Measurements from ENCODE around the gene FHOD3. TPM values are rescaled to one million over a fixed set of nuclear protein-coding genes. Genes with fewer than 3 reads are reported as not detected.

Gene FHOD3
- total and polyA plus RNA-seq, 11 donors: 109 to 532 (median 262) TPM

GRCh38 chr18:36680042-36680441 is 382.5 kb downstream of the FHOD3 start:
- Histone ChIP-seq H3K36me3 (peaks cover 0 to 22% (median 0%) of the 10 kb centered on the region in 9 donors), H3K4me1 (no peaks in the 10 kb centered on the region), H3K4me3 (no peak overlapping the region), H3K27ac (no peak overlapping the region), H3K27me3 (no peaks in the 10 kb centered on the region), H3K9me3 (peaks cover 0 to 18% (median 3%) of the 10 kb centered on the region in 12 donors)
- DNase-seq (no peak), ATAC-seq (no peak)
- intact Hi-C loops (cut with DNase I): loop anchor here in 2 of 10 donors (10.0 kb wide), 2 partner anchors 55 to 125 kb away; no protein-coding TSS in a partner anchor
- TF ChIP-seq POLR2A (IDR thresholded peaks at IDR 0.05): no peak

- Histone ChIP-seq H3K27ac (no peak overlapping the region), H3K4me1 (peaks cover 0 to 9% (median 0%) of the 10 kb centered on the region in 12 donors), H3K4me3 (no peak overlapping the region), H3K27me3 (no peaks in the 10 kb centered on the region), H3K9me3 (peaks cover 0 to 6% (median 0%) of the 10 kb centered on the region in 12 donors), H3K36me3 (peaks cover 0 to 36% (median 0%) of the 10 kb centered on the region in 9 donors)
- TF ChIP-seq POLR2A (IDR thresholded peaks at IDR 0.05): no peak
- TF ChIP-seq CTCF (IDR thresholded peaks at IDR 0.05): no peak
- ATAC-seq: no peak
- 85 to 94% (median 89%) methylated on average over 2 of the region's 2 CpGs for WGBS, 4 donors
- intact Hi-C loops (cut with DNase I): loop anchor here in 9 of 10 donors (5.0 to 10.0 kb wide), 6 partner anchors 61 to 127 kb away; no protein-coding TSS in a partner anchor
- no peak for DNase-seq
Observed at GRCh38 chr18:36685580-36685979, 388.1 kb downstream of the FHOD3 start.

- Histone ChIP-seq H3K27ac (no peak overlapping the region), H3K4me3 (no peak overlapping the region), H3K27me3 (no peaks in the 10 kb centered on the region), H3K36me3 (peaks cover 0 to 41% (median 4%) of the 10 kb centered on the region in 9 donors), H3K4me1 (peaks cover 0 to 9% (median 0%) of the 10 kb centered on the region in 12 donors), H3K9me3 (peaks cover 0 to 6% (median 0%) of the 10 kb centered on the region in 12 donors)
- 54 to 66% (median 58%) methylated on average over 3 of the region's 3 CpGs for WGBS, 4 donors
- peak in 3 of 4 donors; percentile 39 to 61 (median 54) for ATAC-seq
- TF ChIP-seq CTCF (IDR thresholded peaks at IDR 0.05): peak; percentile 68 to 86 (median 79)
- no peak for TF ChIP-seq POLR2A (IDR thresholded peaks at IDR 0.05)
- intact Hi-C loops (cut with DNase I): loop anchor here (1.0 to 10.0 kb wide), 9 partner anchors 59 to 124 kb away; no protein-coding TSS in a partner anchor
- DNase-seq: peak in 3 of 5 donors; percentile 32 to 50 (median 35)
Observed at GRCh38 chr18:36688020-36688965, 390.8 kb downstream of the FHOD3 start.

- intact Hi-C loops (cut with DNase I): no loop called here
- H3K4me1 ChIP-seq: peaks cover 0 to 9% (median 0%) of the 10 kb centered on the region in 12 donors
Observed at GRCh38 chr18:36692371-36692770, 394.9 kb downstream of the FHOD3 start.

More at GRCh38 chr18:36692371-36692770, 394.9 kb downstream of the FHOD3 start:
- H3K36me3 ChIP-seq: peaks cover 0 to 40% (median 4%) of the 10 kb centered on the region in 9 donors
- H3K27me3 ChIP-seq: no peaks in the 10 kb centered on the region
- no peak overlapping the region for H3K4me3 ChIP-seq
- TF ChIP-seq POLR2A (IDR thresholded peaks at IDR 0.05) (no peak), CTCF (IDR thresholded peaks at IDR 0.05) (no peak)
- WGBS, 4 donors: 78 to 92% (median 84%) methylated on average over 2 of the region's 2 CpGs
- ATAC-seq (no peak), DNase-seq (no peak)
- peak overlapping the region in 1 of 12 donors; percentile 72 for H3K27ac ChIP-seq
- no peaks in the 10 kb centered on the region for H3K9me3 ChIP-seq
